GM18868 (cell line): Measurements from ENCODE around the gene PSIP1.

Source experiments
- ATAC-seq: cut with Tn5 transposase; IDR thresholded peaks from one replicate; pipeline ENCODE4 v1.9.1; 2021; ENCODE audit warnings: mild to moderate bottlenecking, moderate library complexity; ENCODE audit not compliant: unreplicated experiment

Gene PSIP1

DNA sequence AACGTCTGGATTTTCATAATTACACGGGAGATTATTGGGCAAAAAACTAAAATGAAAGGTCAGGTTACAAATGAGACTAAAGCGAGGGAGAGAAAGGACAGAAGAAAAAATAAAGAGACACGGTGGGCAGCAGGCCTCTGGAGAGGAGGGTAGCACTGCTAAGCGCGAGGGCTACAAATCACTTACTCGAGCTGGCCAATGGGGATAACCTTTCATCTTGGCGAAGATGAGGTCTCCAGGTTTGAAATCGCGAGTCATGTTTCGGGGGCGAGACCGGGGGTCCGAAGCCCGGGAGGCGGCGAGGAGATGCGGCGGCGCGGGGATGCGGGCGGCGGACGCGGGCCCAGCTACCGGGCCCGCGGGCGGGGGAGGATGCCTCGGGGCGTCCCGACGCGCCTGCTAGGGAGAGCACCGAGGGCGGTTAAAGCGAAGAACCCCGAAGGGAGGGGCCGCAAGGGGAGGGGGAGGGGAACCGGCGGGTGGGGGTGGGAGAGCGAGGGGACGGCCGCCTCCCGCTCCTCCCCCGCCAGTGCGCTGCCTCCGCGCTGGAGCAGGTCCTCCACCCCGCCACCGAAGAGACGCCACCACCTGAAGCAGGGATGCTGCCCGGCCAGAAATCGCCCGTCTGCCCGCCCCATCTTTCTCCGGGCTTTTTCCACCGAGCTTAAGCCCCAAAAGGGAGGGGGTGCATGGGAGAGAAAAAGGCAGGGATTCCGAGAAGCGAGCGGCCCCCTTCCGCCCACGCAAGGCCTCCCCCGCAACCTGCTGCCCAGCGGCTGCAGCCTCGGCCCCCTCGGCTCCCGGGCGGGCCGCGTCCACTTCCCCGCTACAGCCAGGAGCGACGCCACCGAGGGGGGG, 610 bp downstream of the PSIP1 start:
- ATAC-seq = peak; percentile 33

- no peak for ATAC-seq
Observed at GRCh38 chr9:15505921-15506320, 4.8 kb downstream of the PSIP1 start.

DNA sequence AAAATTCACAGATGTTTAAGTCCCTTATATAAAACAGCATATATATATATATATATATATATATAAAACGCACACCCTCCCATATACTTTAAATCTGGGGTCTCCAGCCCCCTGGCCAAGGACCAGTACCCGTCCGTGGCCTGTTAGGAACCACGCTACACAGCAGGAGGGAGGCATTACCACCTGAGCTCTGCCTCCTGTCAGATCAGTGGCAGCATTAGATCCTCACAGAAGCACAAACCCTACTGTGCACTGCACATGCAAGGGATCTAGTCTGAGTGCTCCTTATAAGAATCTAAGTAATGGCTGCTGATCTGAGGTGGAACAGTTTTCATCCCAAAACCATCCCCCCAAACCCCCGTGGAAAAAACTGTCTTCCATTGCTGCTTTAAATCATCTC, 9.0 kb downstream of the PSIP1 start:
- ATAC-seq = no peak

DNA sequence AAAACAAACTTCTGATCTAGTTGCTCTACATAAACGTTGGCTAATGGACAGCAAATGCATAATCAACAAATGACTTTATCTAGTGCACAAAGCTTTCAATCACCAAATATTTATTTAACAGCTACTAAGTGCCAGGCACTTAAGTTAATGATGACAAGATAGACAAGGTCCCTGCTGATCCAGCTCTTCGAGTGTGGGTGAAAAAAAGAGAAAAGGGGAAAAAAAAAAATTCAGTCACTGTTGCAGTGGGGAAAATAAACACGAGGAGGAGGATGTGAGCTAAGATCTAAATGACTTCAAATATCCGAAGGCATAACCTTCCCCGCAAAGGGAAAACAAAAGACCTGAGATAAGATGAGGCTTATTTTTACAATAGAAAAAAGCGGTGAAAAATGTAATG, 9.6 kb downstream of the PSIP1 start:
- no peak for ATAC-seq

DNA sequence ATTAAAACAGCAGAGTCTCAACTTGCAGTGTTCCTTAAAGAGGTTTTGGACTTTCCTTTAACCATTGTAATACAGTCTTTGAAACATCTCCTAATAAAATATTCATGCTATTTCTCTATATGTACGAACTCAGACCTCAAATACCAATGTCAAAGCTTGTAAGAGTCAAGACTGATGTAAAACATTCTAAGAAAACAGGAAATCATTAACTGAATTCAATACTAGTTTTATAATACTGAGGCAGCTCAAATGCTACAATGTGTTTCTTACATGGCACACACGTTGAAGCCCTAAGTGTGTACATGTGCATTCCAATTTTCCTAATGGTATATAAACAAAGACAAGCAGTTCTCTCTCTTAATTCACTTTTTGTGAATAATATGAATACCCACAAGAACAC, 11.6 kb downstream of the PSIP1 start:
- no peak for ATAC-seq

DNA sequence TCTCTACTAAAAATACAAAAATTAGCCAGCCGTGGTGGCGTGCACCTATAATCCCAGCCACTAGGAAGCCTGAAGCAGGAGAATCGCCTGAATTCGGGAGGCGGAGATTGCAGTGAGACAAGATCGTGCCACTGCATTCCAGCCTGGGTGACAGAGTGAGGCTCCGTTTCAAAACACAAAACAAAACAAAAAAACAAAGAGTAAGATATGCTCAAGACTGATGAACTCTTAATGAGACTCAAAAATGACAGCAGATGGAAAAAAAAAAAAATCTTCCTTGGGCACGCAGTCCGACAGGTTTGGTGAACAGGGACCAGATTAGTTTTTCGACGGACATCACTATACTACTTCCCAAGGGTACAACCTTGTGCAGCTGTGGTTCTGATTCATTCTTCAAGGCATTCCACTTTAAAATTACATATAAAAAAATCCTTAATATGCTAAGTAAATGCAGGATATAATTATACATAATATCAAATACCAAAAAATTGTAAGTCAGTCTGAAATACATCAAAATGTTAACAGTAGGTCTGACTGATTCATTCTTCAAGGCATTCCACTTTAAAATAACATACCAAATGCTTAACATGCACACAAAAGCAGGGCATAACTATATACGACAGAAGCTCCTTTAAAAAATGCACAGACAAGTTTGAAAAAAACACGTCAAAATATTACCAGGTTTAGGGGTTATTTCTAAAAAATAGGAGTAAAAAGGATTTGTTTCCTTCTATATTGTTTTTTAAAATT, 12.3 kb downstream of the PSIP1 start:
- ATAC-seq = no peak

- no peak for ATAC-seq
Observed at GRCh38 chr9:15492485-15493150, 18.2 kb downstream of the PSIP1 start.

DNA sequence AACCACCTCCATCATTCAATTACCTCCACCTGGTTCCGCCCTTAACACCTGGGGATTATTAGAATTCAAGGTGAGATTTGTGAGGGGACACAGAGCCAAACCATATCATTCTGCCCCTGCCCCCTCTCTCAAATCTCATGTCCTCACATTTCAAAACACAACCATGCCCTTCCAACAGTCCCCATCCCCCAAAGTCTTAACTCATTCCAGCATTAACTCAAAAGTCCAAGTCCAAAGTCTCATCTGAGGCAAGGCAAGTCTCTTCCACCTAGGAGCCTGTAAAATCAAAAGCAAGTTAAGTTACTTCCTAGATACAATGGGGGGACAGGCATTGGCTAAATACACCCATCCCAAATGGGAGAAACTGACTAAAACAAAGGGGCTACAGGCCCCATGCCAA, 18.8 kb downstream of the PSIP1 start:
- no peak for ATAC-seq

GRCh38 chr9:15485836-15486666, 24.7 kb downstream of the PSIP1 start:
- no peak for ATAC-seq

- ATAC-seq = peak; percentile 76
Observed at GRCh38 chr9:15484802-15485201, 26.0 kb downstream of the PSIP1 start.

- ATAC-seq = no peak
Observed at GRCh38 chr9:15482146-15482545, 28.6 kb downstream of the PSIP1 start.

DNA sequence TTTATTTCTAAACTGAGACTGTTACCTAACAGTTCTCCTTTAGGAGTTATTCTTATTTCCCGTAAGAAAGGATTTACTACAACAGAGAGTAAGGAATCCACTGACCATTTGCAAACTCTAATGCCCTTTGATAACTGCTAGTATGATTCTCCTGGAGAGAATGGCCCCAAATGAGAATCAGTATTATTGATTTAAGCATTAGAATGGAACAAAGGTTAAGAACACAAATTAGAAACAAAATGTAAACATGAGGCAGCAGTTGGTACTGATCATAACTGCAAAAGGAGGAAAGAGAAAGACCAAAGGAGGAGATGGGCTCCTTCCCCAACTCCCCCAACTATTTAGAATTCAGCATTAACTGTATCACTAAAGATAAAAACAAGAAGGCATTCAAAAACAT, 30.7 kb downstream of the PSIP1 start:
- ATAC-seq = no peak

DNA sequence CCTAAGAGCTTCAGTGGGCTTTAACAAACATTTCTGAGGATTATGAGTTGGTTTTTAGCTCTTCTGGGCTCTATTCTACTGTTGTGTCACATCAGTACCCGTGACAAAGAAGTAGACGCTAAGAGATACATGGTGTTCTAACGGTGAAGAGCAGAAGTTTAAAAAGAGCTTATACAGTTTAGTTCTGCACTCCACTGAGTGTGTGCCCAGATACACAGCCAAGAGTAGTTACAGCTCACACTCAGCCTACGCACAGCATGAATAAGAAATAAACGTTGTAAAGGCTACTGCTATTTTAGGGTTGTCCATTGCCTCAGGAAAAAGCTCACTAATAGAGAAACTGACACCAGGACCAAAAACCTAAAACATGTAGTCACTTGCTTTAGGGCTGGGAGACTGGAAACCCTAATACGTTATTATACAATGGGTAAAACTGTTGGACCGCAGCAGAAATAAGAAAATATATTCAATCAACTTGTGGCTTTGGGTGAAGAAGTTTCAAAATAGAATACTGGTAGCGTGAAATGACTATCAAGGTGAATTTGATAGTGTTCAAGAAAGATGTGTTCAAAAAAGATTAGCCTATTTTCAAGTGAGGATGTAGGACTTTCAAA, 34.7 kb downstream of the PSIP1 start:
- peak; percentile 35 for ATAC-seq

GRCh38 chr9:15469862-15470261, 40.9 kb downstream of the PSIP1 start:
- ATAC-seq = no peak

GRCh38 chr9:15469406-15469805, 41.4 kb downstream of the PSIP1 start:
- no peak for ATAC-seq

DNA sequence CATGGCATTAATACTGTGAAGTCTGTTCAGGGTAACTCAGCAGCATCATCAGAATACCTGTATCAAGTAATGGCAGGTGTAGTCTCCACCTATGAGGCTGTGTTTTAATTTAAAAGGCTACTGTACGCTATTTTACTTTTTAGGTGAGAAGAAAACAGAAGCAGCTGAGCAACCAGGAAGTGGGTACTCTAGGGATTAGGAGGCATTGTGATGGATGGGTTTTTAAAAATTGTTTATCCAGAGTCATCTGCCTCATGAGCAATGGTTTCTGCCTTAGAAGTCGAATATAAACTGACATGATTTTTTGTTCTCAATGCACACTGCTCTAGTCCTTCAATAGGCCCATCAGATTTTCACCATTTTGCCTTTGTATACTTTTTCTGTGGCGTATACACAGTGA, 42.6 kb downstream of the PSIP1 start:
- ATAC-seq = no peak

- no peak for ATAC-seq
Observed at GRCh38 chr9:15461601-15462000, 49.2 kb downstream of the PSIP1 start.

- no peak for ATAC-seq
Observed at GRCh38 chr9:15461056-15461455, 49.7 kb downstream of the PSIP1 start.

DNA sequence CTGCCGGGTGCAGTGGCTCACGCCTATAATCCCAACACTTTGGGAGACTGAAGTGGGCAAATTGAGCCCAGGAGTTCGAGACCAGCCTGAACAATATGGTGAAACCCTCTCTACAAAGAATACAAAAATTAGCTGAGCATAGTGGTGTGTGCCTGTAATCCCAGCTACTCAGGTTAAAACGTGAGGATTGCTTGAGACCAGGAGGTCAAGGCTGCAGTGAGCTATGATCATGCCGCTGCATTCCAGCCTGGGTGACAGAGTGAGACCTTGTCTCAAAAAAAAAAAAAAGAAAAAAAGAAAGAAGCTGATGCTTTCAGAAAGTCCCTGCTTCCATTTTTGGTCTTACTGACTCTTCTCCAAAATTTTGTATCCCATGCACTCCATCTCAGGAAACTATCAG, 56.8 kb downstream of the PSIP1 start:
- no peak for ATAC-seq

DNA sequence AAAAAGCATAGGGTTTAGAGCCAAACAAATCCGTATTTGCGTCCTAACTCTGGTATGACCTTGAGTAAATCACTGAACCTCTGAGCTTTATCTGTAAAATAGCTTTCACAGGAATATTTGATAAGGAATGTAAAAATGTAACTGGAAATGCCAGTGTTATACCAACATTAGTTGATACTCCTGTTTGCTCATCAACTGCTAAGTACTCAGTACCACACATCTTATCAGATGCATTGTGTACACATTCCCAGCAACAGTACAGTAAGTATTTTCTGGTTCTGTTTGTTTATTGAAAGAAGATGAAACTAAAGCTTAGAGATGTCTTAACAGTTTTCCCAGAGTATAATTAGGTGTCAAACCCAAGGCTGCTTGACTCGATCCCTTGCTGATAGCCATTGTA, 66.6 kb downstream of the PSIP1 start:
- no peak for ATAC-seq
